Sciatic nerve (tissue), 2 donors: ENCODE measurements around the gene AFM. TPM values are rescaled to one million over a fixed set of nuclear protein-coding genes. Genes with fewer than 3 reads are reported as not detected.

Experiments used
- ATAC-seq: fragments of 200-7000 bp; cut with Tn5 transposase; one replicate; pipeline ENCODE4 v1.9.1; 2020; ENCODE audit warnings: mild to moderate bottlenecking, moderate library complexity
- DNase-seq: peaks from one replicate; pipeline ENCODE4 v3.0.0-alpha.2; 2020; ENCODE audit warnings: low spot score
- intact Hi-C: fragments of 100-400 bp; cut with DNase I; formaldehyde crosslinking; loops from one replicate; pipeline ENCODE4 v1.14.2; 2022
- total RNA-seq: library from RNA; stranded (reverse); fragmentation: NEBNext Ultra II Directional; extraction: Animal tissue kit (Norgen Biotek cat#: 25700); gene quantifications from one replicate; pipeline ENCODE4 v1.2.1, GENCODE V29; 2021
- donor health status: DM: no; HTN: no; CAD: no.
- donor health status: DM: no; HTN: no; CAD: no.

AFM gene
- not detected for total RNA-seq

DNA sequence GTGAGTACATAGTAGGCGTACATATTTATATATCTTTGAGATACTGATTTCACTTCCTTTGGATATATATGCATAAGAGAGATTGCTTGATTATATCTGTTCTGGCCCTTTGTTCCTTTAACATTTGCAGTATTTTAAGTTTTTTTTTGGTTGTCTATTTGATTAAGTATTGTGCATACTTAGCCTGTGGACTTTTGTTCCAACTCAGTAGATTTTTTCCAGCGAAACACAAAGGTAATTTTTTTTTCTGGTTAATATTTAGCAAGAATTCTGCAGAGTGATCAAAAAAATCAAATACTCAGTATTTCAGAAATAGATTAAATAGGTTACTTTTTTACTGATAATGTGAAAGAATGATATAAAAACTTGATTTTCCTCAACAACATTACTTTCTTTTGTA is at the start of gene AFM:
TSS of gene AFM (plus strand) at position 388 of the 400 bp plus-strand sequence. CDS start 31 bp downstream, outside the sequence.
- ATAC-seq (no peak), DNase-seq (no peak)
- intact Hi-C loops: no loop called here

- intact Hi-C loops: no loop called here
- no peak for ATAC-seq
- no peak for DNase-seq
Measured at GRCh38 chr4:73431813-73432168, 49.8 kb upstream of the AFM start.

GRCh38 chr4:73432169-73433000 is 49.2 kb upstream of the AFM start:
- no peak for ATAC-seq
- no peak for DNase-seq

DNA sequence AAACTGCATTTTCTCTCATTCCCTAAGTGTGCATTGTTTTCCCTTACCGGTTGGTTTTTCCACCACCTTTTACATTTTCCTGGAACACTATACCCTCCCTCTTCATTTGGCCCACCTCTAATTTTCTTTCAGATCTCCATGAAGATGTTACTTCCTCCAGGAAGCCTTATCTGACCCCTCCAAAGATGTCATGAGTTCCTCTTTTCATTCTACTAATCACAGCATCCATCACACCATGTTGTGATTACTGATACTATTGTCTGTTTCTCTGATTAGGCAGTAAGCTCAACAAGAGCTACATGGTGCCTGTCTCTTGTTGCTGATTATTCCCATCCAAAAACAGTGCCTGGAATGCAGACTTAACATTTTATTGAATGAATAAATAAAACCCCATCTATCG is 48.4 kb upstream of the AFM start:
- no peak for ATAC-seq
- DNase-seq: no peak
- intact Hi-C loops: no loop called here

More at GRCh38 chr4:73432169-73433000, 49.2 kb upstream of the AFM start:
- intact Hi-C loops: no loop called here

GRCh38 chr4:73434311-73434710 is 47.2 kb upstream of the AFM start:
- DNase-seq: no peak
- no peak for ATAC-seq
- intact Hi-C loops: no loop called here

DNA sequence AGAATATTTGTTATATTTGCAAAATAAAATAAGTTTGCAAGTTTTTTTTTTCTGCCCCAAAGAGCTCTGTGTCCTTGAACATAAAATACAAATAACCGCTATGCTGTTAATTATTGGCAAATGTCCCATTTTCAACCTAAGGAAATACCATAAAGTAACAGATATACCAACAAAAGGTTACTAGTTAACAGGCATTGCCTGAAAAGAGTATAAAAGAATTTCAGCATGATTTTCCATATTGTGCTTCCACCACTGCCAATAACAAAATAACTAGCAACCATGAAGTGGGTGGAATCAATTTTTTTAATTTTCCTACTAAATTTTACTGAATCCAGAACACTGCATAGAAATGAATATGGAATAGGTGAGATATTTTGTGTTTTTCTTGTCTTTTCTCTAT is 45.6 kb upstream of the AFM start, which contains the start of gene AFP:
TSS of gene AFP (plus strand) at position 238 of the 400 bp plus-strand sequence. CDS start at position 280, 42 bp downstream.
- ATAC-seq (no peak), DNase-seq (no peak)
- intact Hi-C loops: no loop called here

GRCh38 chr4:73436674-73437557 is 44.6 kb upstream of the AFM start:
- intact Hi-C loops: no loop called here
- ATAC-seq: no peak
- DNase-seq: no peak

GRCh38 chr4:73437558-73437956 is 44.0 kb upstream of the AFM start:
- ATAC-seq (no peak), DNase-seq (no peak)
- intact Hi-C loops: no loop called here

GRCh38 chr4:73438048-73438447 is 43.5 kb upstream of the AFM start:
- ATAC-seq (no peak), DNase-seq (no peak)
- intact Hi-C loops: no loop called here

GRCh38 chr4:73438582-73439215 is 42.8 kb upstream of the AFM start:
- intact Hi-C loops: no loop called here
- no peak for ATAC-seq
- DNase-seq: no peak

DNA sequence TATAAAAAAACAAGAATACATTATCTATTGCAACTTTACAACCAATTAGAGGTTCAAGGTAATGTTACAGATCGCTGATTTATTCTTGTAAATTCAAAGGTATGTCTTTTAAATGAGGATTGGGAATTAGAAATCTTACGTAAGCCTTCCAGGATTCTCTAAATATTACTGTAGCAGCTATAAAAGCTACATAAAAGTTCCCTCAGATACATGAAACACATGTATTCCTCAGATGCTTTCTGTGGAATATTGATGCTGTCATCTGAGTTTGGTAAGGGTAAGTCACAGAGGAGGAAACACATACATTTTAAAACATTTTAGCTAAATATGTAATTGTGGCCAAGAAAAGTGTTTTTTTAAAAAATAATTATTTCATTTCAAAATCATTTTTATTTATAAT is 42.1 kb upstream of the AFM start:
- ATAC-seq (no peak), DNase-seq (no peak)
- intact Hi-C loops: no loop called here

GRCh38 chr4:73439991-73440390 is 41.6 kb upstream of the AFM start:
- no peak for ATAC-seq

GRCh38 chr4:73440653-73441052 is 40.9 kb upstream of the AFM start:
- intact Hi-C loops: no loop called here
- ATAC-seq (no peak), DNase-seq (no peak)

More at GRCh38 chr4:73439991-73440390, 41.6 kb upstream of the AFM start:
- no peak for DNase-seq
- intact Hi-C loops: no loop called here

GRCh38 chr4:73442275-73442674 is 39.3 kb upstream of the AFM start:
- ATAC-seq: no peak
- intact Hi-C loops: no loop called here
- DNase-seq: no peak

DNA sequence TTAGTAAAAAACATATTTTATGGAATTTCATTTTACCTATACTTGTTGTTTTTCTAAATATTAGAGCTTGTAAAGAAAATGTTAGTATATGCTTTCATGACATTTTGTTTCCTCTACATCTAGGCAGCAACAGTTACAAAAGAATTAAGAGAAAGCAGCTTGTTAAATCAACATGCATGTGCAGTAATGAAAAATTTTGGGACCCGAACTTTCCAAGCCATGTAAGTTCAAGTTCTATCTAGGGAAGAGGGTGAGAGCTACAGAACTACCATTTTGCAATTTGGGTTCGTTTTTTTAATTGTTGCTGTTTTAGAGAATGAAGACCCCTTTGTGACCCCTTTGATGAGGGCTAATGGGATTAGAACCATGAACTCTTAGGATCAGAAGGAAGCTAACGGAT is 38.3 kb upstream of the AFM start:
- intact Hi-C loops: no loop called here
- DNase-seq (no peak), ATAC-seq (no peak)

GRCh38 chr4:73445383-73446335 is 35.9 kb upstream of the AFM start:
- ATAC-seq (no peak), DNase-seq (no peak)
- intact Hi-C loops: no loop called here

DNA sequence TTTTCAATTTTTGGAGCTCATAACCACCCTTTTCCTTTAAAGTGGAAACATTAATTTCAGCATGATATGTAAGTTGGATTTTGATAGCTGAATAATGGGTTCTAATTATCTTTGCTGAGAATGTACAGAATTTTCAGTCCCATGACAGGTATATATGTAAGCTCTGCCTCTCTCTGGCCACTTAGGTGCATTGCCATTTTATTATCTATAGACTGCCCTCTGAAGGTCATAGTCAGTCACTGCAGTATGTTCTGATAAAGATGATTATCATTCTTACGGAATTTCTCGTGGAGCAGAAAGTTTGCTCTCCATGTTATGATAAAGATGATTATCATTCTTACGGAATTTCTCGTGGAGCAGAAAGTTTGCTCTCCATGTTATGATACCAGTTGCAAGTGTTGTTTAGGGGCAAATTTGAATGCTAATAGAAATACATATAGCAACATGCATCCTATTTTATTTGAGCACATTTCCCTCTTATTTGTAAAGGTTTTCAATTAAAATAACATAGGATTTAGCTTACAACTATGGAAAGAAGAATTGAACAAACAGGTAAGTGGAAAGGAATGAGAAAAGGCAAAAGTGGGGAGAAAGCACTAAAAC is 35.1 kb upstream of the AFM start:
- DNase-seq (no peak), ATAC-seq (no peak)
- intact Hi-C loops: no loop called here

- intact Hi-C loops: no loop called here
- ATAC-seq (no peak), DNase-seq (no peak)
Measured at GRCh38 chr4:73447671-73448070, 33.9 kb upstream of the AFM start.
